Natural killer cell (primary cell): ENCODE results near the gene SIPA1L3. TPM values are rescaled to one million over a fixed set of nuclear protein-coding genes. Genes with fewer than 3 reads are reported as not detected.

Experiments used
- ATAC-seq, 3 donors: fragments of 150-1000 bp in 2 of 3; fragments of 200-7000 bp in 1 of 3; cut with Tn5 transposase; 1 replicate in 1 of 3; 2 replicates in 2 of 3; pipeline ENCODE4 v1.10.0; 2021; ENCODE audit warnings: mild to moderate bottlenecking in 2 of 3, moderate library complexity in 2 of 3
- DNase-seq, 2 donors: peaks; one replicate each; pipeline versions ENCODE4 v3.0.0 to v3.0.0-alpha.2; 2013 to 2021; ENCODE audit warnings: mixed read lengths in 1 of 2
- H3K27ac ChIP-seq: one replicate; pipeline ENCODE4 v1.5.1; 2013; ENCODE audit warnings: mild to moderate bottlenecking, low read length
- H3K27me3 ChIP-seq: one replicate; pipeline ENCODE4 v1.6.1; 2013; ENCODE audit warnings: low read length; ENCODE audit not compliant: control insufficient read depth, insufficient read depth
- H3K36me3 ChIP-seq: one replicate; pipeline ENCODE4 v1.6.1; 2013; ENCODE audit warnings: low read length; ENCODE audit not compliant: control insufficient read depth, insufficient read depth
- H3K4me1 ChIP-seq: one replicate; pipeline ENCODE4 v1.6.1; 2013; ENCODE audit warnings: low read length; ENCODE audit not compliant: control insufficient read depth, insufficient read depth
- H3K4me3 ChIP-seq: one replicate; pipeline ENCODE4 v1.5.1; 2013; ENCODE audit warnings: low read length
- H3K9me3 ChIP-seq: one replicate; pipeline ENCODE4 v1.6.1; 2013; ENCODE audit warnings: low read length; ENCODE audit not compliant: control insufficient read depth, insufficient read depth
- H3K27ac Mint-ChIP-seq, 2 donors: one replicate each; pipeline ENCODE4 v1.8.0; 2022; ENCODE audit warnings: mild to moderate bottlenecking in 2 of 2, mixed read lengths in 2 of 2, moderate library complexity in 1 of 2
- H3K27me3 Mint-ChIP-seq, 2 donors: one replicate each; pipeline ENCODE4 v1.8.0; 2022; ENCODE audit warnings: low read depth in 2 of 2, mixed read lengths in 2 of 2
- H3K36me3 Mint-ChIP-seq: one replicate; pipeline ENCODE4 v1.8.0; 2022; ENCODE audit warnings: mixed read lengths
- H3K4me1 Mint-ChIP-seq, 2 donors: one replicate each; pipeline ENCODE4 v1.8.0; 2022; ENCODE audit warnings: mixed read lengths in 2 of 2
- H3K4me3 Mint-ChIP-seq: one replicate; pipeline ENCODE4 v1.8.0; 2022; ENCODE audit warnings: mild to moderate bottlenecking, moderate library complexity, mixed read lengths
- H3K9me3 Mint-ChIP-seq, 2 donors: one replicate each; pipeline ENCODE4 v1.8.0; 2022; ENCODE audit warnings: mixed read lengths in 2 of 2
- CTCF ChIP-seq: fragments of 200-600 bp; IDR thresholded peaks from one replicate; pipeline ENCODE4 v1.8.0; 2022; ENCODE audit warnings: antibody characterized with exemption
- WGBS: methylation state at CpG from one replicate; pipeline ENCODE4 v1.1.7; 2013; ENCODE audit warnings: missing lambda C conversion rate; ENCODE audit not compliant: insufficient coverage; 5-methylcytosine and 5-hydroxymethylcytosine counted together
- intact Hi-C: fragments of 100-400 bp; cut with micrococcal nuclease; formaldehyde crosslinking; loops from one replicate; pipeline ENCODE4 v1.14.2; 2022
- total RNA-seq, 4 donors: library from RNA; stranded (reverse); fragments of 120-200 nt in 1 of 4; gene quantifications; one replicate each; pipeline versions ENCODE4 v1.2.3 to v1.2.4, GENCODE V29; 2013 to 2022

Gene SIPA1L3
- total RNA-seq, 3 donors from 2014 or later (not counting 1 experiment from before 2014, with no cell fraction given) = 34.4 to 35.8 (median 35.4) TPM

GRCh38 chr19:38250821-38251563, 344.0 kb downstream of the SIPA1L3 start:
- no peaks in the 10 kb centered on the region for H3K9me3 Mint-ChIP-seq
- ATAC-seq = no peak
- H3K27ac Mint-ChIP-seq = no peak overlapping the region
- peaks cover 4% of the 10 kb centered on the region for H3K4me1 ChIP-seq
- no peak for DNase-seq
- no peaks in the 10 kb centered on the region for H3K4me1 Mint-ChIP-seq
- H3K4me3 ChIP-seq = no peak overlapping the region
- no peaks in the 10 kb centered on the region for H3K27me3 ChIP-seq
- H3K9me3 ChIP-seq = no peaks in the 10 kb centered on the region
- 87% methylated on average over 16 of the region's 18 CpGs for WGBS
- peaks cover 10 to 21% of the 10 kb centered on the region in 2 donors for H3K27me3 Mint-ChIP-seq
- H3K36me3 Mint-ChIP-seq = no peaks in the 10 kb centered on the region
- TF ChIP-seq CTCF = no peak
- no peaks in the 10 kb centered on the region for H3K36me3 ChIP-seq
- no peak overlapping the region for H3K4me3 Mint-ChIP-seq
- intact Hi-C loops = no loop called here
- no peak overlapping the region for H3K27ac ChIP-seq

- WGBS = 32% methylated on average over 10 of the region's 10 CpGs
- H3K4me1 ChIP-seq = peaks cover 4% of the 10 kb centered on the region
- DNase-seq = no peak
- no peak overlapping the region for H3K4me3 ChIP-seq
- Mint-ChIP-seq H3K4me3 (no peak overlapping the region), H3K36me3 (no peaks in the 10 kb centered on the region), H3K9me3 (no peaks in the 10 kb centered on the region), H3K4me1 (peaks cover 0 to under 1% of the 10 kb centered on the region in 2 donors), H3K27me3 (peaks cover 11 to 21% of the 10 kb centered on the region in 2 donors), H3K27ac (no peak overlapping the region)
- no peaks in the 10 kb centered on the region for H3K36me3 ChIP-seq
- no peak for ATAC-seq
- no peaks in the 10 kb centered on the region for H3K9me3 ChIP-seq
- intact Hi-C loops = no loop called here
- no peak for TF ChIP-seq CTCF
- H3K27ac ChIP-seq = no peak overlapping the region
- no peaks in the 10 kb centered on the region for H3K27me3 ChIP-seq
Measured at GRCh38 chr19:38251564-38252051, 344.6 kb downstream of the SIPA1L3 start.

- ATAC-seq = no peak
- DNase-seq = no peak
- H3K4me3 ChIP-seq = no peak overlapping the region
- H3K36me3 ChIP-seq = no peaks in the 10 kb centered on the region
- intact Hi-C loops = no loop called here
- H3K27me3 Mint-ChIP-seq = peaks cover 16 to 28% of the 10 kb centered on the region in 2 donors
- no peaks in the 10 kb centered on the region for H3K27me3 ChIP-seq
- H3K4me1 Mint-ChIP-seq = peaks cover 0 to 3% of the 10 kb centered on the region in 2 donors
- H3K9me3 Mint-ChIP-seq = no peaks in the 10 kb centered on the region
- H3K27ac ChIP-seq = no peak overlapping the region
- no peak for TF ChIP-seq CTCF
- H3K36me3 Mint-ChIP-seq = no peaks in the 10 kb centered on the region
- no peak overlapping the region for H3K4me3 Mint-ChIP-seq
- peaks cover 4% of the 10 kb centered on the region for H3K4me1 ChIP-seq
- H3K9me3 ChIP-seq = no peaks in the 10 kb centered on the region
- WGBS = 86% methylated on average over 5 of the region's 5 CpGs
- H3K27ac Mint-ChIP-seq = no peak overlapping the region
Measured at GRCh38 chr19:38252385-38252784, 345.4 kb downstream of the SIPA1L3 start.
